ENCODE measurements around the gene BABAM1. TPM values are rescaled to one million over a fixed set of nuclear protein-coding genes. Genes with fewer than 3 reads are reported as not detected.
"Not testable (repeated sequence)": the region's sequence is repeated elsewhere in the genome, so short reads cannot be mapped to it uniquely, and the experiment has no call there.

The BABAM1 gene
- total and polyA plus RNA-seq, 8 donors = 25.5 to 71.1 (median 33.0) TPM

- H3K4me3 ChIP-seq = no peak overlapping the region
- H3K9me3 ChIP-seq = no peaks in the 10 kb centered on the region
- no peaks in the 10 kb centered on the region for H3K36me3 ChIP-seq
- H3K27me3 ChIP-seq = no peaks in the 10 kb centered on the region
- ATAC-seq = peak in 1 of 4 donors; percentile 27
- no peak for FAIRE-seq
- intact Hi-C loops (cut with DNase I) = no loop called here
- H3K27ac ChIP-seq = no peak overlapping the region
- no peak for TF ChIP-seq CTCF (IDR thresholded peaks at IDR 0.05)
- peak in 2 of 6 donors; percentile 61 to 65 for DNase-seq
- WGBS, 2 donors = 81 to 83% methylated on average over 48 of the region's 48 CpGs
- H3K4me1 ChIP-seq = no peaks in the 10 kb centered on the region
Observed at GRCh38 chr19:17294051-17294891, 27.0 kb downstream of the BABAM1 start.

DNA sequence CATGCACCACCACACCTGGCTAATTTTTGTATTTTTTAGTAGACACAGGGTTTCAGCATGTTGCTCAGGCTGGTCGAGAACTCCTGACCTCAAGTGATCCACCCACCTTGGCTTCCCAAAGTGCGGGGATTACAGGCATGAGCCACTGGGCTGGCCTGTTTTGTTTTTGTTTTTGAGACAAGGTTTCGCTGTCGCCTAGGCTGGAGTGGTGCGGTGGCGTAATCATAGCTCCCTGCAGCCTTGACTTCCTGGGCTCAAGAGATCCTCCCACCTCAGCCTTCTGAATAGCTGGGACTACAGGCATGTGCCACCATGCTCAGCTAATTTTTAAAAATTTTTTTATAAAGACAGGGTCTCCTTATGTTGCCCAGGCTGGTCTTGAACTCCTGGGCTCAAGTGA, 28.3 kb downstream of the BABAM1 start:
- intact Hi-C loops (cut with DNase I); DNase-seq; H3K4me3 ChIP-seq; H3K27me3 ChIP-seq; ATAC-seq; FAIRE-seq; H3K4me1 ChIP-seq; H3K9me3 ChIP-seq; H3K27ac ChIP-seq; H3K36me3 ChIP-seq: not testable (repeated sequence)
- 95 to 98% methylated on average over 6 of the region's 6 CpGs for WGBS, 2 donors

DNA sequence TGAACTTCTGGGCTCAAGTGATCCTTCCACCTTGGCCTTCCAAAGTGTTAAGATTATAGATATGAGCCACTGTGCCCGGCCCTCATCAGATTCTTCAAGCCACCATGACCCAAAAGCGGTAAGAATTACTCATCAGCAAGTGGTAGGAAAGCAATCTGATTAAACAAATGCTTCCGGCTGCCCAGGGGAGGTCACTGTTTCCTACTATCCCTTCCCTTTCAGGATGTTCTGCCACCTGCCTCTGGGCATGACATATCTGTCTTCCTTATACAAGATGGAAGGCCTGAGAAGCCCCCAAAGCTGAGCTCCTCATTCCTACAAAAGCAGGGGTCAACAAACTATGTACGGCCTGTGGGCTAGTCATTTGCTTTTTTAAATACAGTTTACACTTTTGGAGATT, 29.0 kb downstream of the BABAM1 start:
- TF ChIP-seq CTCF (IDR thresholded peaks at IDR 0.05) = no peak
- FAIRE-seq (no peak), DNase-seq (no peak), ATAC-seq (no peak)
- intact Hi-C loops (cut with DNase I) = no loop called here
- H3K27ac ChIP-seq = no peak overlapping the region
- no peaks in the 10 kb centered on the region for H3K4me1 ChIP-seq
- H3K36me3 ChIP-seq = no peaks in the 10 kb centered on the region
- H3K4me3 ChIP-seq = no peak overlapping the region
- H3K9me3 ChIP-seq = no peaks in the 10 kb centered on the region
- 65 to 76% methylated on average over 4 of the region's 4 CpGs for WGBS, 2 donors
- H3K27me3 ChIP-seq = no peaks in the 10 kb centered on the region

DNA sequence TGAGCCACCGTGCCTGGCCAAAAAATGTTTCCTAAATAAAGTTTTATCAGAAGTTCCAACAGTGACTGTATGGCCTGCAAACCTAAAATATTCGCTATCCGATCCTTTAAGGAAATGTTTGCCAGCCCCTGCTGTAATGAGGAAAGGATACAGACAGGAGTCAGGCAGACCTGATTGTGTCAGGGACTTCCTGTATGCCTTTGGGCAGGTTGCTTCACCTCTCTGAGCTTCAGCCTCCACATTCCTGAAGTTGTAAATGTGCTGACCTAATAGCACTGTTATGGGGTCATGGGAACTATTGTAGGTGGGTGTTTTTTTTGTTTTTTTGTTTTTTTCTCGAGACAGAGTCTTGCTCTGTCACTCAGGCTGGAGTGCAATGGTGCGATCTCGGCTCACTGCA, 29.7 kb downstream of the BABAM1 start:
- FAIRE-seq = no peak
- no peaks in the 10 kb centered on the region for H3K27me3 ChIP-seq
- no peak for DNase-seq
- H3K27ac ChIP-seq = no peak overlapping the region
- TF ChIP-seq CTCF (IDR thresholded peaks at IDR 0.05) = no peak
- no peaks in the 10 kb centered on the region for H3K9me3 ChIP-seq
- intact Hi-C loops (cut with DNase I) = no loop called here
- H3K4me1 ChIP-seq = no peaks in the 10 kb centered on the region
- H3K36me3 ChIP-seq = no peaks in the 10 kb centered on the region
- no peak for ATAC-seq
- WGBS, 2 donors = 91 to 97% methylated on average over 6 of the region's 6 CpGs
- no peak overlapping the region for H3K4me3 ChIP-seq

- no peak for FAIRE-seq
- Histone ChIP-seq H3K4me3 (no peak overlapping the region), H3K4me1 (peaks cover 5 to 24% (median 9%) of the 10 kb centered on the region in 3 donors), H3K9me3 (no peaks in the 10 kb centered on the region), H3K36me3 (no peaks in the 10 kb centered on the region), H3K27me3 (no peaks in the 10 kb centered on the region), H3K27ac (no peak overlapping the region)
- TF ChIP-seq CTCF (IDR thresholded peaks at IDR 0.05) = no peak
- no peak for ATAC-seq
- intact Hi-C loops (cut with DNase I) = no loop called here
- WGBS, 2 donors = 95% methylated on average over 45 to 51 of the region's 51 CpGs
- DNase-seq = peak in 1 of 6 donors; percentile 85
Observed at GRCh38 chr19:17300992-17301619, 33.9 kb downstream of the BABAM1 start.

All from pancreas (tissue), 10 donors.